Retinal pigment epithelial cell (primary cell): ENCODE results near the gene GRID1.
"Not testable (repeated sequence)": the region's sequence is repeated elsewhere in the genome, so short reads cannot be mapped to it uniquely, and the experiment has no call there.

ENCODE experiments used
- DNase-seq: peaks from one replicate; pipeline ENCODE4 v3.0.0-alpha.2; 2010; ENCODE audit warnings: low read depth
- H3K4me3 ChIP-seq: 2 replicates; pipeline ENCODE4 v1.5.1; 2011; ENCODE audit warnings: mild to moderate bottlenecking, low read length, control low read depth, moderate library complexity
- TF ChIP-seq, protein P1 (sequence below): conservative IDR thresholded peaks from 2 replicates; pipeline ENCODE4 v1.5.1; 2011; ENCODE audit warnings: low read depth, low read length, control low read depth, inconsistent platforms

GRID1 gene

DNA sequence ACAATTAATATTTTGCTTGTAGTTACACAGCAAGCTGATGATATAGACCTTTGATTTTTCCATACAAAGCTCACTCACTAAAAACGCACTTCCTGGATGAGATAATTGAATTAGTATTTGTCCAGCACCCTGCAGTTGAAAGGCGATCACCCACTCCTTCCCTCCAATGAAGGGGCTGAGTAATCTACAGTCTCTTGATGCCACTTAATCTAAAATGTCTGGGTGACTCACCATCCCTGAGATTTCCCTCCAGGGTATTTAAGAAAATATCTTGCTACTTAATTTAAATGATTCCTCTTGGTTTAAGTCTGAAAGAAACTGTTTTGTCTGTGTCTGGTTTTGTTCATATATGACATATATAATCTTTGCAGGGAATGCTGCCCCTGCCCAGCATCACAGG lies 515.3 kb downstream of the GRID1 start:
- no peak overlapping the region for H3K4me3 ChIP-seq
- no peak for DNase-seq
- TF ChIP-seq, protein P1, sequence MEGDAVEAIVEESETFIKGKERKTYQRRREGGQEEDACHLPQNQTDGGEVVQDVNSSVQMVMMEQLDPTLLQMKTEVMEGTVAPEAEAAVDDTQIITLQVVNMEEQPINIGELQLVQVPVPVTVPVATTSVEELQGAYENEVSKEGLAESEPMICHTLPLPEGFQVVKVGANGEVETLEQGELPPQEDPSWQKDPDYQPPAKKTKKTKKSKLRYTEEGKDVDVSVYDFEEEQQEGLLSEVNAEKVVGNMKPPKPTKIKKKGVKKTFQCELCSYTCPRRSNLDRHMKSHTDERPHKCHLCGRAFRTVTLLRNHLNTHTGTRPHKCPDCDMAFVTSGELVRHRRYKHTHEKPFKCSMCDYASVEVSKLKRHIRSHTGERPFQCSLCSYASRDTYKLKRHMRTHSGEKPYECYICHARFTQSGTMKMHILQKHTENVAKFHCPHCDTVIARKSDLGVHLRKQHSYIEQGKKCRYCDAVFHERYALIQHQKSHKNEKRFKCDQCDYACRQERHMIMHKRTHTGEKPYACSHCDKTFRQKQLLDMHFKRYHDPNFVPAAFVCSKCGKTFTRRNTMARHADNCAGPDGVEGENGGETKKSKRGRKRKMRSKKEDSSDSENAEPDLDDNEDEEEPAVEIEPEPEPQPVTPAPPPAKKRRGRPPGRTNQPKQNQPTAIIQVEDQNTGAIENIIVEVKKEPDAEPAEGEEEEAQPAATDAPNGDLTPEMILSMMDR = no peak

DNA sequence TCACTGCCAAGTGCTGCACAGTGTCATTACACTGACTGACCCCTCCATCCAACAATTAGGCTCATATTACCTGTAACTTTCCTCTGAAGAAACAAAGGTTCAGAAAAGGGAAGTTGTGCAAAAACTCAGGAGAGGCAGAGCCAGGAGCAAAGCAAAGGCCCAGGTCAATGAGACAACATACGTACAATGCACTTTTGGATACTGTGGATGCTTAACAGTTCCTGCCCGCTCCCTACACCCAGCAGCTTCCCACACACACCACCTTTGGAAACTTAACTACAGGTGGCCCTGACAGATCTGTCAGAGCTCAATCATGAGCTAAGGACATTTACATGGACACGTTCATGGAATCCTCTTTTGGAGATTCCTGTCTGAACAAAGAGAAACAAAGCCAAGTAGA lies 515.9 kb downstream of the GRID1 start:
- H3K4me3 ChIP-seq = no peak overlapping the region
- DNase-seq = no peak
- TF ChIP-seq, protein P1 = no peak

DNA sequence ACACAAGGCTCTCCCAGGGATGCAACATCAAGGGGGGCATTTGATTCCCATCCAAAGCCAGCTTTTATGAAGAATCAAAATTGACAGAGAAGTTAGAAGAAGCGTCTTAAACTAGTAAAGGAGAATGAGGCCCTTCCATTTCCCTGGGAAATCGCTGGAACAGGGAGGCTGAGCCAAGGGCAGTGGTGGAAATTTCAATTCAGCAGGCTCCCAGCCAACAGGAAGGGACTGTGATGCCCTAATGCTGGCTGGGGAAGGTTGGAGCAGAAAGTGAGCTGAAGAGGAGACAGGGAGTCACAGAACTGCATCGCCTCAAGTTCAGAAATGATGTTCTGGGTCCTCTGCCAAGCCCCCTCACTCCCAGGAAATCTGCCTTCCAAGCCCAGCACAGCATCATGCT lies 517.3 kb downstream of the GRID1 start:
- DNase-seq = no peak
- TF ChIP-seq, protein P1 = no peak
- no peak overlapping the region for H3K4me3 ChIP-seq

DNA sequence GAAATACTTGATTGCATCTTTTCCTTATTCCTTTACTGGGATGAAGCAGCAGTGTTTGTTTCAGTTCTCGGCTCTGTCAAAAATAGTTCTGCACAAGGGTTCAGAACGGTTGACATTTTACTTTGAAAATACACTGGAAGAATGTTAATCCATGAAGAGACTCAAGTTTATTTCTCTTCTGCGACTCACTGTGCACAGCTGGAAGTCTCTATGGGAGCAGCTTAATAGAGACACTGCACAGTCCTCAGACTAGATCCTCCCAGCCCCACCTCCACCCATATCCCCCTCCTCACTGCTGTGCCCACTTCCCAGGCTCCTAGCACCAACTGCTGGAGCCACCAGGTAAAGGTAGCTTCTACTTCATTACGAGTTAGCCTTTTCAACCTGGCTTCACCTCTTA lies 517.8 kb downstream of the GRID1 start:
- TF ChIP-seq, protein P1 = no peak
- H3K4me3 ChIP-seq = no peak overlapping the region
- DNase-seq = no peak

DNA sequence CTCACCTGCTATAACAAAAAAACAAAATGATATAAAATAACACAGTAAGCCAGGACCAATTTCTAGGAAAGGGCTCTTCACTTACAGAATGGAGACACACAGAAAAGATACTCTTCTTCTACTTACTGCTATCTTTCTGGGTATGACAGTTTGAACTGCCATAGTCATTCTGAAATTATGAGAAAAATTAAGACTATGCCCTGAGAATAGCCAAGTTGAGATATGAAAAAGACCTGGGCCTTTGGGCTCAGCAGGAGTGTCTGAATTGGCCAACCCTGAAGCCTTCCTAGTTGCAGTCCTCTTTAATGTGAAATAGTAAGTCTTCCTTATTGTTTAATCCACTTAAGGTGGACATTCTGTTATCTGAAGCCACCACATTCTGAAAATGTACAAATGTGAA lies 519.5 kb downstream of the GRID1 start:
- TF ChIP-seq, protein P1 = no peak
- DNase-seq = no peak
- H3K4me3 ChIP-seq = no peak overlapping the region

DNA sequence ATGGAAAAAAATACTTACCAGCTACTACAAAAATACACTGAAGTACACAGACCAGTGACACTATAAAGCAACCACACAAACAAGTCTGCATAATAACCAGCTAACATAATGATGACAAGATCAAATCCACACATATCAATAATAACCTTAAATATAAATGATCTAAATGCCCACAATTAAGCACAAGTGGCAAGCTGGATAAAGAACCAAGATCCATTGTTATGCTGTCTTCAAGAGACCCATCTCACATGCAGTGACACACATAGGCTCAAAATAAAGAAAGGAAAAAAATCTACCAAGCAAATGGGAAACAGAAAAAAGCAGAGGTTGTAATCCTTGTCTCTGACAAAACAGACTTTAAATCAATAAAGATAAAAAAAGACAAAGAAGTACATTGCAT lies 527.9 kb downstream of the GRID1 start:
- DNase-seq, H3K4me3 ChIP-seq: not testable (repeated sequence)

DNA sequence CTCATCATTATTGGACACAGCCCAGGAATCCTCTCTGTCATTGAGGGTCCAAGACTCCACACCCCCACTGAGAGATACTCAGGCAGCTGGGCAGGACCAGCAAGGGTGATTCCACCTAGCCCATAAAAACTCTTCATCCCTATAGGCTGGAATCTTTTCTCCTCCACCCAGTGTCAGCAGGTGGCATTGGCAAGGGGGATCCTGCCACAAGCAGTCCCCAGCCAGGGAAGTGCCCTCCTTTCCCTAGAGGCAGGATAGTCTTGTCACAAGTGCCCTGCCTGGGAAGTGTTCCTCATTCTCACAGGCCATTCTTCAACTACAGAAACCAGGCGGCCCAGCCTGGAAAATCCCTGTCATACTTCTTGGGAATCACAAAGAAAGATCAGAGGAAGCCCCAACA lies 533.6 kb downstream of the GRID1 start:
- no peak for DNase-seq
- TF ChIP-seq, protein P1 = no peak
- no peak overlapping the region for H3K4me3 ChIP-seq

DNA sequence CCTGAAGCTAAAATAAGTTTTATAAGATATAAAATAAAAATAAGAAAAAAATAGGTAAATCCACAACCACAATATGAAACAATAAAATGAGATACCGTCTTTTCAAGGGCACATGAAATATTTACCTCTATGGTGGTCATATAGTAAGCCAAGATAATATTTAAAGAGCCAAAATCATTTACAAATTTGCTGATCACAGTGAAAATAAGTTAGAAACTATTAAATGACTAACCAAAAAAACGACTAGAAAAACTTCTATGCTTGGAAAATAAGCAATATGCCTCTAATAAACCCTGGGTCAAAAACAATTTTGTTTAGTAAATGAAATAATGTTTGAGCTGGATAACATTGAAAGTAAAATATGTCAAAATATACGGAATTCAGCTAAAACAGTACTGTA lies 535.2 kb downstream of the GRID1 start:
- TF ChIP-seq, protein P1 = no peak
- H3K4me3 ChIP-seq = no peak overlapping the region
- DNase-seq = no peak
